Gastroesophageal sphincter (tissue), 4 donors: ENCODE results near the gene TULP4. TPM values are rescaled to one million over a fixed set of nuclear protein-coding genes. Genes with fewer than 3 reads are reported as not detected.

Source experiments
- ATAC-seq: fragments of 150-250 bp; one replicate; pipeline ENCODE4 v1.9.1; 2016; ENCODE audit warnings: mild to moderate bottlenecking, moderate library complexity
- H3K27ac ChIP-seq, 4 donors: fragments of 200-600 bp; sonication (generic) in 3 of 4; 1 replicate in 3 of 4; 2 replicates in 1 of 4; pipeline ENCODE4 v1.5.1; 2016 to 2019
- H3K27me3 ChIP-seq: fragments of 200-600 bp; sonication (generic); one replicate; pipeline ENCODE4 v1.5.1; 2019
- H3K36me3 ChIP-seq, 2 donors: fragments of 200-600 bp; sonication (generic); one replicate each; pipeline ENCODE4 v1.5.1; 2019; ENCODE audit warnings: control low read depth in 1 of 2
- H3K4me1 ChIP-seq, 3 donors: fragments of 200-600 bp; sonication (generic); 1 replicate in 2 of 3; 2 replicates in 1 of 3; pipeline ENCODE4 v1.5.1; 2016 to 2019; ENCODE audit warnings: control low read depth in 2 of 3
- H3K4me3 ChIP-seq, 2 donors: fragments of 200-600 bp; sonication (generic); one replicate each; pipeline ENCODE4 v1.5.1; 2019; ENCODE audit warnings: mild to moderate bottlenecking in 1 of 2, moderate library complexity in 1 of 2
- H3K9me3 ChIP-seq, 3 donors: fragments of 200-600 bp; sonication (generic); one replicate each; pipeline ENCODE4 v1.5.1; 2017 to 2019; ENCODE audit warnings: control low read depth in 2 of 3
- CTCF ChIP-seq, 4 experiments: fragments of 200-600 bp in 2 of 4; fragments of 450-650 bp in 2 of 4; sonication (generic) in 1 of 4; IDR thresholded peaks; one replicate each; pipeline ENCODE4 v1.5.1; 2017 to 2019; ENCODE audit warnings: antibody characterized with exemption in 4 of 4, mild to moderate bottlenecking in 2 of 4, moderate library complexity in 2 of 4
- EP300 ChIP-seq: sonication (generic); formaldehyde crosslinking; IDR thresholded peaks from one replicate; pipeline ENCODE4 v1.6.1; 2017; ENCODE audit warnings: antibody characterized with exemption, mild to moderate bottlenecking
- POLR2A ChIP-seq, 2 donors: fragments of 450-650 bp; IDR thresholded peaks; one replicate each; pipeline ENCODE4 v1.6.1; 2017; ENCODE audit warnings: antibody characterized with exemption in 2 of 2, mild to moderate bottlenecking in 2 of 2, moderate library complexity in 1 of 2
- POLR2AphosphoS5 ChIP-seq: sonication (generic); formaldehyde crosslinking; IDR thresholded peaks from one replicate; pipeline ENCODE4 v1.6.1; 2017; ENCODE audit warnings: antibody characterized with exemption
- WGBS, 2 donors: methylation state at CpG; one replicate each; pipeline ENCODE4 v1.1.5; 2018; ENCODE audit warnings: low coverage in 1 of 2; 5-methylcytosine and 5-hydroxymethylcytosine counted together
- total RNA-seq, 4 donors: library from RNA; depleted of rRNA; stranded (reverse); fragments of >200 nt; gene quantifications; one replicate each; pipeline ENCODE4 v1.1.0, GENCODE V29; 2016

Gene TULP4
- total RNA-seq, 4 donors from 2014 or later, result 159 to 244 (median 201) TPM

DNA sequence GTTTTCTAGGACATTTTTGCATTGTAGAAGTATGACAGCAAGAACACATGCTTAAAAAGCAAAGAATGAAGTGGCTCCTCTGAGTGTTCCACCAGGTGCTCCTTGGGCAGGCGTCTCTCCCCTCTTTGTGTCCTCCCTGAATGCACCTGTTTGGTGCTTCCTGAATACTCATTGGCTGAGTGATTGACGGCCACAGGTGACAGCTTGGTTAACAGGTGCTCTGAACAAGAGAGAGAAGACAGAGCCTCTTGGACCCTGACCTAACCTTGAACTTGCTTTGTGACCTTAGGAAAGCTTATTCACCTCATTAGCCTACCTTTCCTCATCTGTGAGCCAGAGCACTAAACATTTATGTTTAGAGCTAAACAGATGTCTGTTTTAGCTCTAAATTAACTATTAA is 93.7 kb downstream of the TULP4 start:
- peaks cover 0 to 39% (median 12%) of the 10 kb centered on the region in 3 donors for H3K4me1 ChIP-seq
- H3K27me3 ChIP-seq, result no peaks in the 10 kb centered on the region
- no peak overlapping the region for H3K4me3 ChIP-seq
- no peaks in the 10 kb centered on the region for H3K9me3 ChIP-seq
- 100% methylated on average over 1 of the region's 2 CpGs for WGBS, 2 donors
- H3K36me3 ChIP-seq, result no peaks in the 10 kb centered on the region
- H3K27ac ChIP-seq, result no peak overlapping the region
- ATAC-seq, result no peak
- no peak for TF ChIP-seq POLR2AphosphoS5

GRCh38 chr6:158406736-158407135 is 94.5 kb downstream of the TULP4 start:
- TF ChIP-seq CTCF (IDR thresholded peaks at IDR 0.05) (no peak), POLR2A (IDR thresholded peaks at IDR 0.05) (no peak), EP300 (no peak), POLR2AphosphoS5 (no peak)
- no peaks in the 10 kb centered on the region for H3K9me3 ChIP-seq
- ATAC-seq, result no peak

DNA sequence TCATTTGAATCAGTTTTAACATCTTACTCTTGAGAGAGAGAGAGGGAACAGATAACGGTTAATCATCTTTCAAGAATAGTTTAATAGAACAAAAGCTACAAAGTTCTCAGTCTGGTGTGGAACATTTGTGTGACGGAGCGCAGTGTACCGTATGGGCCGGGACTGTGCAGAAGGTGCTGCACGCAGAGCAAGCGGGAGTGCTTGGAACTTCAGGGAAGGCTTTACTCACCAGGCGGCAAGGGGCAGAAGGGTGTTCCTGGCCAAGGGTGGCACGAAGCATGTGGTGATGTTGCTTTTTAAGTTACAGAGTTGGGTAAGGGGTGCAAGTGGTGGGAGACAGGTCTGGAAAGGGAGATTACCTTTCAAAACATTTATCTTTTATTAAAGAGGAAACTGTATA is 95.7 kb downstream of the TULP4 start:
- TF ChIP-seq CTCF (IDR thresholded peaks at IDR 0.05) (no peak), POLR2AphosphoS5 (no peak), POLR2A (IDR thresholded peaks at IDR 0.05) (no peak), EP300 (no peak)
- peak overlapping the region in 2 of 4 donors; percentile 12 to 53 for H3K27ac ChIP-seq
- no peaks in the 10 kb centered on the region for H3K27me3 ChIP-seq
- 94 to 96% methylated on average over 9 of the region's 9 CpGs for WGBS, 2 donors
- no peak overlapping the region for H3K4me3 ChIP-seq
- peaks cover 0 to 2% of the 10 kb centered on the region in 2 donors for H3K36me3 ChIP-seq
- no peak for ATAC-seq
- no peaks in the 10 kb centered on the region for H3K9me3 ChIP-seq
- peaks cover 0 to 32% (median 12%) of the 10 kb centered on the region in 3 donors for H3K4me1 ChIP-seq

More at GRCh38 chr6:158406736-158407135, 94.5 kb downstream of the TULP4 start:
- H3K4me3 ChIP-seq, result no peak overlapping the region
- H3K36me3 ChIP-seq, result no peaks in the 10 kb centered on the region
- H3K27ac ChIP-seq, result no peak overlapping the region
- WGBS, 2 donors, result 100% methylated on average over 2 of the region's 2 CpGs
- H3K4me1 ChIP-seq, result peaks cover 0 to 38% (median 12%) of the 10 kb centered on the region in 3 donors
- H3K27me3 ChIP-seq, result no peaks in the 10 kb centered on the region

GRCh38 chr6:158408552-158409130 is 96.4 kb downstream of the TULP4 start:
- Histone ChIP-seq H3K27me3 (no peaks in the 10 kb centered on the region), H3K4me1 (peaks cover 0 to 32% (median 12%) of the 10 kb centered on the region in 3 donors), H3K9me3 (no peaks in the 10 kb centered on the region), H3K4me3 (no peak overlapping the region), H3K36me3 (peaks cover 0 to 8% of the 10 kb centered on the region in 2 donors), H3K27ac (peak overlapping the region in 3 of 4 donors; percentile 15 to 53 (median 20))
- WGBS, 2 donors, result 13 to 46% methylated on average over 3 to 9 of the region's 9 CpGs
- TF ChIP-seq CTCF (IDR thresholded peaks at IDR 0.05) (no peak), POLR2AphosphoS5 (no peak), EP300 (no peak), POLR2A (IDR thresholded peaks at IDR 0.05) (no peak)
- ATAC-seq, result peak; percentile 74

DNA sequence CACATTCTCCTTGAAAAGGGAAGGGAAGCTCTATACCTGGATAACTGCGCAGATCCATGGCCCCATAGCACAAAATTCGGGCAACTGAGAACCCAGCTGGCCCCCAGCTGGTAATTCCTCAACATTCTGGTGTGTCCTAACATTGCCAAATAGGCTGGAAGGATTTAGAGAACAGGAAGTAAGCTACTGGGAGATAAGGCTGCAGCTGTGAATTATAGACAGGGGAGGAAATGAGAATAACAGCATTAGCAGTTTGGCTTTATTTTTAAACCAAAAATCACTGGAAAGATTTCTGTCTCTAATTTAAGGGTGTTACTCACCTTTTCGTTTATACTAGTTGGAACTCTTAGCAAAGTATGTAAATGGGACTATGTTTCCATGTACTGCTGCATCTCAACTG is 97.2 kb downstream of the TULP4 start:
- Histone ChIP-seq H3K4me1 (peaks cover 0 to 32% (median 12%) of the 10 kb centered on the region in 3 donors), H3K4me3 (no peak overlapping the region), H3K36me3 (peaks cover 0 to 16% of the 10 kb centered on the region in 2 donors), H3K27me3 (no peaks in the 10 kb centered on the region), H3K27ac (peak overlapping the region; percentile 15 to 48 (median 32)), H3K9me3 (no peaks in the 10 kb centered on the region)
- TF ChIP-seq CTCF (IDR thresholded peaks at IDR 0.05) (no peak), POLR2A (IDR thresholded peaks at IDR 0.05) (no peak), EP300 (no peak), POLR2AphosphoS5 (no peak)
- ATAC-seq, result peak; percentile 38
- WGBS, 2 donors, result 46 to 66% methylated on average over 3 of the region's 3 CpGs
